Ovary (tissue), 9 donors: Measurements from ENCODE around the gene TBC1D32. TPM values are rescaled to one million over a fixed set of nuclear protein-coding genes. Genes with fewer than 3 reads are reported as not detected.
A peak's percentile ranks its signal among the peaks of the same experiment; 100 is the strongest.
"Not testable (repeated sequence)": the region's sequence is repeated elsewhere in the genome, so short reads cannot be mapped to it uniquely, and the experiment has no call there.

ENCODE experiments used
- DNase-seq, 5 donors: peaks; one replicate each; pipeline ENCODE4 v3.0.0-alpha.2; 2019 to 2020
- H3K27ac ChIP-seq, 2 donors: fragments of 200-600 bp; one replicate each; pipeline versions ENCODE4 v1.5.1 to v1.8.0; 2019 to 2022
- H3K27me3 ChIP-seq: fragments of 200-600 bp; one replicate; pipeline ENCODE4 v1.8.0; 2022
- H3K36me3 ChIP-seq: fragments of 200-600 bp; sonication (generic); one replicate; pipeline ENCODE4 v1.5.1; 2019
- H3K4me1 ChIP-seq: one replicate; pipeline ENCODE4 v1.8.1; 2013; ENCODE audit warnings: mild to moderate bottlenecking, moderate library complexity; ENCODE audit not compliant: insufficient read depth
- H3K4me3 ChIP-seq: fragments of 200-600 bp; sonication (generic); one replicate; pipeline ENCODE4 v1.5.1; 2017
- H3K9me3 ChIP-seq, 2 donors: fragments of 200-600 bp in 1 of 2; sonication (generic) in 1 of 2; one replicate each; pipeline versions ENCODE4 v1.5.1 to v1.8.1; 2013 to 2019; ENCODE audit warnings: mild to moderate bottlenecking in 1 of 2, moderate library complexity in 1 of 2
- CTCF ChIP-seq, 3 donors: fragments of 450-650 bp in 2 of 3; fragments of 200-600 bp in 1 of 3; IDR thresholded peaks; one replicate each; pipeline versions ENCODE4 v1.5.1 to v1.8.0; 2016 to 2022; ENCODE audit warnings: antibody characterized with exemption in 3 of 3, mild to moderate bottlenecking in 1 of 3
- EP300 ChIP-seq: sonication (generic); formaldehyde crosslinking; IDR thresholded peaks from one replicate; pipeline ENCODE4 v1.6.1; 2017; ENCODE audit warnings: antibody characterized with exemption
- POLR2A ChIP-seq: fragments of 450-650 bp; IDR thresholded peaks from one replicate; pipeline ENCODE4 v1.6.1; 2017; ENCODE audit warnings: antibody characterized with exemption, mild to moderate bottlenecking, moderate library complexity
- WGBS, 3 donors: extraction: QIAGEN DNeasy Blood & Tissue Kit in 1 of 3; methylation state at CpG; one replicate each; pipeline versions ENCODE4 v1.1.5 to v1.1.7; 2013 to 2017; 5-methylcytosine and 5-hydroxymethylcytosine counted together
- intact Hi-C, 4 donors: fragments of 100-400 bp; cut with DNase I; formaldehyde crosslinking; loops; one replicate each; pipeline versions ENCODE4 v1.11.0 to v1.15.1; 2022 to 2023
- polyA plus RNA-seq, 2 donors: library from polyadenylated mRNA; stranded (reverse); fragments of 200-250 nt in 1 of 2; fragments of 350-450 nt in 1 of 2; fragmentation: Illumina TruSeq in 1 of 2; extraction: RNeasy Lipid Tissue Mini Kit (QIAGEN cat#74804) in 1 of 2; gene quantifications; one replicate each; pipeline ENCODE4 v1.2.3, GENCODE V29; 2013 to 2014
- total RNA-seq, 7 donors: library from RNA; depleted of rRNA in 2 of 7; stranded (reverse); fragments of >200 nt in 2 of 7; fragmentation: NEBNext Ultra II Directional in 3 of 7; extraction: Animal tissue kit (Norgen Biotek cat#: 25700) in 3 of 7; gene quantifications; one replicate each; pipeline versions ENCODE4 v1.1.0 to v1.2.4, GENCODE V29; 2016 to 2023
- donor health status: DM: no; HTN: no; CAD: no; lungs with moderate emphysema.
- donor health status: DM: no; HTN: no; CAD: no.
- donor health status: Bipolar disorder and iron deficiency.
- donor health status: DM: yes; HTN: yes; CAD: no.
- donor health status: DM: no; HTN: no; CAD: no.
- donor health status: DM: yes; HTN: yes; CAD: no.

The TBC1D32 gene
- total and polyA plus RNA-seq, 9 donors = 2.4 to 13.4 (median 7.8) TPM

GRCh38 chr6:121319112-121319553, 15.1 kb downstream of the TBC1D32 start:
- no peak overlapping the region for H3K4me3 ChIP-seq
- no peaks in the 10 kb centered on the region for H3K9me3 ChIP-seq
- no peaks in the 10 kb centered on the region for H3K36me3 ChIP-seq
- DNase-seq = no peak
- H3K27me3 ChIP-seq = no peaks in the 10 kb centered on the region
- no peak overlapping the region for H3K27ac ChIP-seq
- H3K4me1 ChIP-seq = no peaks in the 10 kb centered on the region
- 39 to 40% (median 39%) methylated on average over 4 of the region's 4 CpGs for WGBS, 3 donors
- intact Hi-C loops = no loop called here
- no peak for TF ChIP-seq EP300
- peak in 1 of 3 donors; percentile 11 for TF ChIP-seq CTCF (IDR thresholded peaks at IDR 0.05)

- H3K27me3 ChIP-seq = no peaks in the 10 kb centered on the region
- intact Hi-C loops = no loop called here
- H3K27ac ChIP-seq = no peak overlapping the region
- TF ChIP-seq EP300 = no peak
- no peak for TF ChIP-seq CTCF (IDR thresholded peaks at IDR 0.05)
- TF ChIP-seq POLR2A = no peak
- no peaks in the 10 kb centered on the region for H3K9me3 ChIP-seq
- H3K36me3 ChIP-seq = no peaks in the 10 kb centered on the region
- WGBS, 3 donors = 96 to 98% (median 96%) methylated on average over 6 of the region's 6 CpGs
- H3K4me3 ChIP-seq = no peak overlapping the region
- no peak for DNase-seq
- H3K4me1 ChIP-seq = no peaks in the 10 kb centered on the region
Observed at GRCh38 chr6:121314381-121315112, 19.7 kb downstream of the TBC1D32 start.

DNA sequence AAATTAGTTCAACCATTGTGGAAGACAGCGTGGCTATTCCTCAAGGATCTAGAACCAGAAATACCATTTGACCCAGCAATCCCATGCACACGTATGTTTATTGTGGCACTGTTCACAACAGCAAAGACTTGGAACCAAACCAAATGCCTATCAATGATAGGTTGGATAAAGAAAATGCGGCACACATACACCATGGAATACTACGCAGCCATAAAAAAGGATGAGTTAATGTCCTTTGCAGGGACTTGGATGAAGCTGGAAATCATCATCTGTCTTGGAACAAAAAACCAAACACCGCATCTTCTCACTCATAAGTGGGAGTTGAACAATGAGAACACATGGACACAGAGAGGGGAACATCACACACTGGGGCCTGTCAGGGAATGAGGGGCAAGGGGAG, 22.5 kb downstream of the TBC1D32 start:
- H3K4me1 ChIP-seq, H3K4me3 ChIP-seq, H3K9me3 ChIP-seq, H3K36me3 ChIP-seq, H3K27me3 ChIP-seq, DNase-seq, H3K27ac ChIP-seq, intact Hi-C loops: not testable (repeated sequence)
- 97 to 99% (median 98%) methylated on average over 5 of the region's 5 CpGs for WGBS, 3 donors

DNA sequence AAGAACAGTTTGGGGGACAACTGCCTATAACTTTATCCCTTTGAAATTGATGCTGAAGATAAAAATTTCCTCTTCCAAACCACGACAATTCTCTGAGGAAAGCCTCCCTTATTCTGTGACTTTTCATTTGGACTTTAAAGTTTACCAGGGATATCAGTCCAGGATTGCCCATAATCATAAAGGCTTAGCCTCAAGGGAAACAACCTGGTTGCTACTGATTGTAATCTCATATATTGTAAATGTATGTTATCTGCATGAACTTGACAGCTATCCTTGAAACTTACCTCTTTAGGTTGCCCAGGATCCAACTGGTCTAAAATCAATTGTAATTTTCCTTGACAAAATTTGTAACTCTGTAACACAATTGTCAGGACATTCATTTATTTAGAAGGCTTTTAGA, 23.8 kb downstream of the TBC1D32 start:
- H3K4me3 ChIP-seq = no peak overlapping the region
- no peaks in the 10 kb centered on the region for H3K9me3 ChIP-seq
- H3K36me3 ChIP-seq = no peaks in the 10 kb centered on the region
- intact Hi-C loops = no loop called here
- no peak overlapping the region for H3K27ac ChIP-seq
- H3K4me1 ChIP-seq = no peaks in the 10 kb centered on the region
- DNase-seq = no peak
- 84 to 92% (median 86%) methylated on average over 1 of the region's 1 CpG for WGBS, 3 donors
- no peak for TF ChIP-seq POLR2A
- no peak for TF ChIP-seq EP300
- TF ChIP-seq CTCF (IDR thresholded peaks at IDR 0.05) = no peak
- H3K27me3 ChIP-seq = no peaks in the 10 kb centered on the region

GRCh38 chr6:121309768-121310469, 24.4 kb downstream of the TBC1D32 start:
- Histone ChIP-seq H3K4me1 (no peaks in the 10 kb centered on the region), H3K36me3 (no peaks in the 10 kb centered on the region), H3K4me3 (no peak overlapping the region), H3K9me3 (no peaks in the 10 kb centered on the region), H3K27ac (no peak overlapping the region), H3K27me3 (no peaks in the 10 kb centered on the region)
- DNase-seq = no peak
- TF ChIP-seq POLR2A (no peak), EP300 (no peak), CTCF (IDR thresholded peaks at IDR 0.05) (no peak)
- intact Hi-C loops = no loop called here
- WGBS, 3 donors = 68 to 76% (median 70%) methylated on average over 4 of the region's 4 CpGs
